ENCODE measurements around the gene ATP5ME.

ATP5ME gene

DNA sequence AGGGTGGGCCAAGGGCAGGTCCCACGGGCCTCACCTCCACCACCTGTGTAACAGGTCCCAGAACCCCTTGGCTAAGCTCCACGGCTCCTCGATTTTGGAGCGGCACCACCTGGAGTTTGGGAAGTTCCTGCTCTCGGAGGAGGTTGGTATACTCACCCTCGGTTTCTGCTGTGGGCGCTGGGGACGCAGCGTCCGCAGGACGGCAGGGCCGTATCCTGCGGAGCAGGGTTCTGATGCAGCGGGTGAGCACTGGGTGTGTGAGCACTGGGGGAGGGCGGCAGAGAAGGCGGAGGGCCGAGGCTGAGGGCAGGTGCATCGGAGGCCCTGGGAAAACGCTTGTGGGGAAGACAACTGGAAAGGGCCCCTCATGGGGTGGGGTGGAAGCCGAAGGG lies 11.0 kb downstream of the ATP5ME start:
- TF ChIP-seq, protein P1, sequence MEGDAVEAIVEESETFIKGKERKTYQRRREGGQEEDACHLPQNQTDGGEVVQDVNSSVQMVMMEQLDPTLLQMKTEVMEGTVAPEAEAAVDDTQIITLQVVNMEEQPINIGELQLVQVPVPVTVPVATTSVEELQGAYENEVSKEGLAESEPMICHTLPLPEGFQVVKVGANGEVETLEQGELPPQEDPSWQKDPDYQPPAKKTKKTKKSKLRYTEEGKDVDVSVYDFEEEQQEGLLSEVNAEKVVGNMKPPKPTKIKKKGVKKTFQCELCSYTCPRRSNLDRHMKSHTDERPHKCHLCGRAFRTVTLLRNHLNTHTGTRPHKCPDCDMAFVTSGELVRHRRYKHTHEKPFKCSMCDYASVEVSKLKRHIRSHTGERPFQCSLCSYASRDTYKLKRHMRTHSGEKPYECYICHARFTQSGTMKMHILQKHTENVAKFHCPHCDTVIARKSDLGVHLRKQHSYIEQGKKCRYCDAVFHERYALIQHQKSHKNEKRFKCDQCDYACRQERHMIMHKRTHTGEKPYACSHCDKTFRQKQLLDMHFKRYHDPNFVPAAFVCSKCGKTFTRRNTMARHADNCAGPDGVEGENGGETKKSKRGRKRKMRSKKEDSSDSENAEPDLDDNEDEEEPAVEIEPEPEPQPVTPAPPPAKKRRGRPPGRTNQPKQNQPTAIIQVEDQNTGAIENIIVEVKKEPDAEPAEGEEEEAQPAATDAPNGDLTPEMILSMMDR (IDR thresholded peaks at IDR 0.05; ENCODE audit: low read depth, low read length), result no peak
- H3K4me3 ChIP-seq (ENCODE audit: low read depth, low read length), result no peak overlapping the region

DNA sequence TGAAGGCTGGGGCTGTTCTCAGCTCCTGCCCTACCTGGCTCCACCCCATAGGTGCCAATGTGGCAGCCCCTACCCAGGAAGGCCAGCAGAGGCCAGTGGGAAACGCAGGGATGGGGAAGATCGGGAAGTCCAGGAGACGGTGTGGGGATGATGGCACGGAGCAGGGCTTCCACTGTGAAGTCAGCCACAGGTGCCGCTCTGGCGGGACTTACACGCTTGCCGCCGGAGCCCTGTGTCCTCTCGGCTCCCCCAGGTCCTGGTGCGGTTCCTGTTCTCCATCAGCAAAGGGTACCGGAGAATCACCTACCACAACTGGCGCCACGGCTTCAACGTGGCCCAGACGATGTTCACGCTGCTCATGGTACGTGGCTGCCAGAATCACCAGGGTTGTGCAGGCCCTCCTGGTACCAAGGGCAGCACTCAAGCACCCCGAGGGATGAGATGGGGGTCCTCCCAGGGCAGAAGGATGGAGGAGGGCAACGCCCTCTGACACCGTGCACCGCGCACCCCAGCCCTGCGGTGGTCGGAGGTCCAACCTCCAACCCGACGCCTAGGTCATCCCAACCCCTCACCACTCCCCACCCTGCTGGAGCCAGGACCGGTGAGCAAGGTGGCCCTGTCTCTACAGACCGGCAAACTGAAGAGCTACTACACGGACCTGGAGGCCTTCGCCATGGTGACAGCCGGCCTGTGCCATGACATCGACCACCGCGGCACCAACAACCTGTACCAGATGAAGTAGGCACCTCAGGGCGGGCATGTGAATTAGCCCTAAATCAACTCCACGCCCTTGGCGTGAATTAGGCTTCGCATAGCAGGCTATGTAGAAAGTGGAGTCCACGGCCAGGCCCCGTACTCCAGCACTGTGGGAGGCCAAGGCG lies 12.0 kb downstream of the ATP5ME start:
- no peak overlapping the region for H3K4me3 ChIP-seq (ENCODE audit: low read depth, low read length)
- TF ChIP-seq, protein P1 (IDR thresholded peaks at IDR 0.05; ENCODE audit: low read depth, low read length), result no peak

DNA sequence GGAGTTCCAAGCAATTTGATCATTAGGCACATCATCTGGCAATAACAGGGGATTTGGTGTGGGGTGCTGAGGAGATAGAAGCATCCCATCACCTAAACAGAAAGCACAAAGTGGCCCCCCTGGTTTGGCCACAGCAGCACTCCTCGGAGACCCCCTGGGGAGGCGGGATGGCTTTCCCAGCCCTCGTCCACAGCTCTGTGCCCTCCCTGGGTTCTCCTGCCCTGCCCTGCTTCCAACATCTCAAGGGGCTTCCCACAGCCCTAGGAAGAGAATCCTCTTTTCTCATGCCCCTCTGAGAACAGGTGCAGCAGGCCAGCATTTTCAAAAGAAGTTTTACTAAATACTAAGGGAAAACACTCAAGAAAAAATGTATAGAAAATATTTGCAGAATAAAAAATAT lies 12.8 kb downstream of the ATP5ME start:
- no peak overlapping the region for H3K4me3 ChIP-seq (ENCODE audit: low read depth, low read length)
- TF ChIP-seq, protein P1 (IDR thresholded peaks at IDR 0.05; ENCODE audit: low read depth, low read length), result no peak

DNA sequence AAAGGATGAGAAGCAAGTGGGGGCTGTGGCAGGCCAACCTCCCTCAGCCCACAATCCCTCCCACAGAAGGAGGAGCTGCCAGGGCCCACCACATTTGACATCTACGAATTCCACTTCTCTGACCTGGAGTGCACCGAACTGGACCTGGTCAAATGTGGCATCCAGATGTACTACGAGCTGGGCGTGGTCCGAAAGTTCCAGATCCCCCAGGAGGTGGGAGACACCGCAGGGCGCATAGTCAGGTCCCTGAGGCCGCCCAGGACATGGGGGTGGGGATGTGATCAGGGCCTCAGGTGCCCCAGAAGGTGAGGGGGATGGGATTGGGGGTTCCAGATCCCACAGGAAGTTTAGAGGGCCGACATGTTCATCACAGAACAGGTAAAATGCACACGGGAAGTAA lies 13.7 kb downstream of the ATP5ME start:
- H3K4me3 ChIP-seq (ENCODE audit: low read depth, low read length), result no peak overlapping the region
- TF ChIP-seq, protein P1 (IDR thresholded peaks at IDR 0.05; ENCODE audit: low read depth, low read length), result no peak

DNA sequence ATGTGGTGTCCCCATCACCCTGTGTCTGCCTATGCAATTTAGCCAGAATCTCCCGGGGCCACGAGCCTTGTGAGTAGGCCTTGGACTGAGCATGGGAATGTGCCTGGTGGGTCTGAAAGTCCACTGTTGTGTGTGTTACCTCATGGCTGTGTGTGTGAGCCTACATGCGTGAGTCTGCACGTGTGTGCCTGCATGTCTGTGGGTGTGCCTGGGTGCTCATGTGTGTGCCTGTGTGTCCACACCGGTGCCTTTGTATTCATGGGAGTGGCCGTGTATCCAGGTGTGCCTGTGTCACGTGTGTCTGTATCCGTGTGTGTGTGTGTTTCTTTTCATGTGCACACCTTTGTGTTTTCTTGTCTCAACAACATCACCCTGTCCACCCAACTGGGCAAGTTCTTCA lies 14.2 kb downstream of the ATP5ME start:
- TF ChIP-seq, protein P1 (IDR thresholded peaks at IDR 0.05; ENCODE audit: low read depth, low read length), result no peak
- no peak overlapping the region for H3K4me3 ChIP-seq (ENCODE audit: low read depth, low read length)

DNA sequence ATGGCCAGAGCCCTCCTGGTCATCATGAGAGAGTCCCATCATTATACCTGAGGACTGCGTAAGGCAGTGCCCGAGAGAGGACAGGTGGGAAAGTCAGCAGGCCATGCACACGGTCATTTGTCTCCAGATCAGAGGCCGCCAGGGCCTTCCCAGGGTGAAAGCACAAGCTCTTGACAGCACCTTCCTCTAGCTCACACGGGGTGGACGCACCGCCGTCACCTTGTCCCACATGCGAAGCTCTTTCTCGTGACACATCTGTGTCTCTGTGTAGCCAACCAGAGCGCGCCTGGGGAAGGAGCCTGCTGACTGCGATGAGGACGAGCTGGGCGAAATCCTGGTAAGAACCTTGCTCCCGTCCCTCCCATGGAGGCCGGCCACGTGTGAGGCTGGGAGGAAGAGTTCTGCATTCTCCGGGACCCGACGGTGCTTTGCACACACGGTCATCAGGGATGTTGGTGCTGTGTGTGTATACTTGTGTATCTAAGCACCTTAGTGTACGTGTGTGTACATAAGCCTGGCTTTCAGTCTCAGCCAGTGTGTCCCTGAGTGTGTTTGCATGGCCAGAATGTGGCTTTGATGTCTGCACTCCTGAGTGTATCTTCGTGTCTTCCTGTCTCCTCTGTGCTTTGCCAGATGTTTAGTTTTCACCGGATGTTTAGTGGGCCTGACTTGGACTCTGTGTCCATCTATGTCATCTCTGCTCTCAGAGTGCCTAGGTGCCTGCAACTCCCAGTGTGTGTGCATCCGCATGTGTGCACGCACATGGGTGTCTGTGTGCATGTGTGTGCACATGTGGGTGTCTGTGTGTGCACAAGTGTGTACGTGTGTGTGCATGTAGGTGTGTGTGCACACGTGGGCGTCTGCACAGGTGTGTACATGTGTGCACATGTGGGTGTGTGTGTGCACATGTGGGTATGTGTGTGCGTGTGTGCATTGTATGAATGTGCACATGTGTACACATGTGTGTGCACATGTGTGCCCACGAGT lies 15.1 kb downstream of the ATP5ME start:
- no peak overlapping the region for H3K4me3 ChIP-seq (ENCODE audit: low read depth, low read length)
- TF ChIP-seq, protein P1 (IDR thresholded peaks at IDR 0.05; ENCODE audit: low read depth, low read length), result no peak
